Renal cortex interstitium (tissue), 11 donors: ENCODE measurements around the gene EPN2. TPM values are rescaled to one million over a fixed set of nuclear protein-coding genes. Genes with fewer than 3 reads are reported as not detected.
"Not testable (repeated sequence)": the region's sequence is repeated elsewhere in the genome, so short reads cannot be mapped to it uniquely, and the experiment has no call there.

Experiments used
- DNase-seq, 11 donors: peaks; one replicate each; pipeline ENCODE4 v3.0.0-alpha.2; 2013; ENCODE audit warnings: low read depth in 9 of 11, low spot score in 4 of 11; ENCODE audit errors: extremely low read depth in 1 of 11
- polyA plus RNA-seq, 3 donors: library from polyadenylated mRNA; unstranded; fragments of 120-200 nt; gene quantifications; one replicate each; pipeline ENCODE4 v1.2.1, GENCODE V29; 2013; ENCODE audit not compliant: insufficient read length in 3 of 3

The EPN2 gene
- polyA plus RNA-seq, 3 donors = 45.8 to 52.2 (median 48.6) TPM

- no peak for DNase-seq
Observed at GRCh38 chr17:19345486-19346350, 108.6 kb downstream of the EPN2 start.

DNA sequence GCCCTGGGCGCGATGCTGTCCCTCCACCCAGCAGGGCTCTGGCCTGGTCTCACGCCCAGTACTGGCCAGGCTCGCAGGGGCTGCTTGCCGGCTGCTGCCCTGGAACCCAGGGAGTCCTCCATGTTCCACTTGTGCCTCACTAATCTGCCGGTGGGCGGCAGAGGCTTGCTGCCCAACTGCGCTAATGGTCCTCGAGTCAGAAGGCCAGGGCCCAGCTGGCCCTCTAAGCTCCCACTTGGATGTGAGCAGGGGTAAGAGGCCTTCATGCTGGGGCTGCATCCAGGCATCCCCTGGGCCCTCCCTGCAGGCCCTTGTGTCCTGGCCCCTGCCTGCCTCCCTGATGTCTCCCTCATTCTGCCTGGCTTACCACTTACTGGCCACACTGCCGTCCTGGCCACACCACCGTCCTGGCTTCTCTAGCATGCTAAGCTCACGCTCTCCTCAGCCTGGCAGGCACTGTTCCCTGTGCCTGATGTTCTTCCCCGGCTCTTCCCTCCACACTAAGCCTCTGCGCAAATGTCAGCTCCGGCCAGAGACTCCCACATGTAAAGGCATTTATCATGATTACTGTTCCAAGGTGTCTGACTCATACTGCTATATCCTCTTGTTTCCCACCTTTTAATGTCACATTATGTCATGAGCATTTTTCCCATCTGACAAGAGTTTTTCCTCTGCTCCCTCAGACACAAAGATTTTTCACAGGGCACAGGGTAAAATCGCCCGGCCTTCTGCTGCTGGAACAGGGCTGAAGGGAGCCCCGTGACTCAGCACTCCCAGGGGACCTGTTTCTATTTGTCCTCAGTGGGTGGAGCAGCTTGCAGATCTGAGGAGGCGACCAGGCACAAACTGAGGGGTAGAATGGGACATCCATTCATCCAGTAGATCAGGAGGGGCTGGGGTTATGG is 109.4 kb downstream of the EPN2 start:
- no peak for DNase-seq

DNA sequence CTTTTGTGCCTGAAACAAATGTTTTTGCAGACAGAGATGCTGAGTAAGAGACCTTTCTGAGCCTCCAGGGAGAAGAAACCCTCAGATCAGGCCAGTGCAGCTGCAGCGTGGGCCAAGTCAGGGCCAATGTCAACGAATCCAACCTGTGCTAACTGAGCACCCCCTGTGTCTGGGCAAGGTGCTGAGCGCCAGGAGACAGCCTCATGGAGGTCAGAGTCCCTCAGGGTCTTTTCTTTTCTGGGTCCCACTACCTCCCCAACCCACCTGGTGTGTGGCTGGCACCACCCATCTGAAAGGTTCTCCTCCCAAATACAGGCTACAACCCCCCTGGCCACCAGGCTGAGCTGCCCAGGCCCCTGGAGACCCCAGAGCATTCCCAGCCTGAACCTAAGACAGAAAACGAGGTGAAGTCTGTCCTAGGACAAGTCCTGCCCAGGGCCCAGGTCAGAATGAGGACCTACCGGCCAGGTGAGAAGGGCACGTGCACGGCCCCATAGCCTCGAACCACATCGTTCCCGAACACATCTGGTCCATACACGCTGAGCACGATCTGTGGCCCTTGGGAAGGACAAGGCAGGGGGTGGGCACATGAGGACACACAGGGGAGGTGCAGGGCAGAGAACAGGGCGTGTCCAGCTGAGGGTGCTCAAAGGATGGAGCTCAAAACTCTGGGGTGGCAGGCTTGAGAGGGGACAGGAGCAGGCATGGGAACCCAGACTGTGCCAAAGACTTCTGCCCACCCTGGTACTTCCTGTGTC is 110.3 kb downstream of the EPN2 start:
- no peak for DNase-seq

DNA sequence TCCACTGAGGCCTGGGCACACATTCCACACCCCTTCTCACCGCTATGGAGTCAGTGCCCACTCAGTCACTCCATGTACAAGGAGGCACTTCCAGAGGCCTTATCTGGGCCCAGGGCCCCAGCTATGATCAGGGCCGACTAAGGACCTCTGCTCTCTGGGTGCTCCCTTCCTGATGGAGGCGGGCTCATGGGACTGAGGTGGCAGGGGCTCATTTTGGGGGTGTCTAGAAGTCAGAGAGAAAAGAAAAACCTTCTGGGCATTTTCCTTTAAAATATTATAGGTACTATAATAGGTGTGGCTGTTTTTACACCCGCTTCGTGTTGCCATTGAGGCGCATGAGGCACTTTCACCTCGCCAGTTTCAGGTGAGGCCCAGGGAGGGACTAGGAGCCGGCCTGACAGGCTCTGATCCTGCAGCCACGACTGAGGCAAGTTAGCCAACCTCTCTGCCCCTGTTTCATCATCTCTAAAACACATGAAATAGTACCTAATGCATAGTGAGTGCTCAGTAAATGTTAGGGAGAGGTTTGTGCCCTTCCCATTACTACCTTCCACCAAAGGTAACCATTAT is 111.0 kb downstream of the EPN2 start:
- DNase-seq = no peak

GRCh38 chr17:19348806-19349205 is 111.6 kb downstream of the EPN2 start:
- no peak for DNase-seq

- DNase-seq = not testable (repeated sequence)
Observed at GRCh38 chr17:19353401-19353800, 116.2 kb downstream of the EPN2 start.

DNA sequence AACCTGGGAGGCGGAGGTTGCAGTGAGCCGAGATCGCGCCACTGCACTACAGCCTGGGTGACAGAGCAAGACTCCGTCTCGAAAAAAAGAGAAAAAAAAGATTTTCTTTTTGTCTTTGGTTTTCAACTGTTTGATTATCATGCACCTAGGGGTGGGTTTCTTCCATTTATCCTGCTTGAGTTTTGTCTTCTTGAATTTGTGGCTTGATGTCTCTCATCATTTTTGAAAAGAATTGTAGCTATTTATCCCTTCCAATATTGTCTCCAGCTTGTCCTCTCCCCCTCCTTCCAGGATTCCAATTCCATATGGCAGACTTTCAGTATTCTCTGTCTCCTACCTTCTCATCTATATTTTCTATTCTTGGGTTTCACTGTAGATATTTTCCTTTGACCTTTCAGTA is 117.6 kb downstream of the EPN2 start:
- DNase-seq = no peak

DNA sequence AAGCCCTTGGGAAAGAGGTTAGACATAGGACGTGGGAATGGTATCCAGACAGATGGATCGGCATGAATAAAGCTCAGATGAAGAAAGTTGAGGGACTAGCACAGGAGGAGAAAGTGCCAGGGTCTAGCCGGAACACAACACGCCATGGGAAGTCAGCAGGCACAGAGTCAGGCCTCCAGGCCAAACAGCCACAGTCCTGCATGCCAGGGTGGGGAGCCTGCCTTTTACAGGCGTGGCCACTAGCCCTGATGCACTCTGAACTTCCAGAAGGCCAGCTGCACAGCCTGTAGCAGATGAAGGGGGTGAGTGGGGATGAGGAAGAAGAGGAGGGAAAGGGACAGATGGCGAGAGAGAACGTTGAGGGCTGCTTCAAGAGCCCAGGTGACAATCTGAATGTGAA is 120.2 kb downstream of the EPN2 start:
- no peak for DNase-seq

- no peak for DNase-seq
Observed at GRCh38 chr17:19357761-19358160, 120.6 kb downstream of the EPN2 start.

GRCh38 chr17:19359151-19359550 is 122.0 kb downstream of the EPN2 start:
- DNase-seq = no peak

DNA sequence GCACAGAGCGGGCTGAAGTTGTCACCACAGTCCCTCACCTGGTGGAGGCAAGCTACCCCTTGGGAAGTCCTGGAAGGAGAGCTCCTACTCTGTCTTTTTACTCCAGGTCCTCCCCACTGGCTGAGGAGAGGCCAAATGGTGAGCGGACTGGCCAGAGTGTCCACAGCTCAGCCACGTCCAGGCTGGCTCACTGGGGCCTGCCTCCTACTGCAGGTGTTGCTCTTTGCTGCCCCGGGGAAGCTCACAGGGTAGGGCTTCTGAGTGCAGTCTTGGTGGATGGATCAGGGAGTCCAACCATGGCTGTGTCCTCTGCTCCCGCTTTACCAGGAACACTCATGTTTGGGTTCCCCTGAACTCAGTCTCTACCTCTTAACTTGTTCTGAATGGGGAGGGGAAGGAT is 122.7 kb downstream of the EPN2 start:
- DNase-seq = no peak

DNA sequence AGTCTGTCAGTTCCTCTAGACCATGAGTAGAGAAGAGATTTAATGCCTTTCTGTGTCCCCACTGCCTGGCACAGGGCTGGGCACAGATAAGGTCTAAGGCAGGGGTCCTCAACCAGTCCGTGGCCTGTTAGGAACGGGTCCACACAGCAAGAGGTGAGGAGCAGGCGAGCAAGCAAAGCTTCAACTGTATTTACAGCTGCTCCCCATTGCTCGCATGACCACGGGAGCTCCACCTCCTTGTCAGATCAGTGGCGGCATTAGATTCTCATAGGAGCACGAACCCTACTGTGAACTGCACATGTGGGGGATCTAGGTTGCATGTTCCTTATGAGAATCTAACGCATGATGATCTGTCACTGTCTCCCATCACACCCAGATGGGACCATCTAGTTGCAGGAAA is 123.6 kb downstream of the EPN2 start:
- no peak for DNase-seq

DNA sequence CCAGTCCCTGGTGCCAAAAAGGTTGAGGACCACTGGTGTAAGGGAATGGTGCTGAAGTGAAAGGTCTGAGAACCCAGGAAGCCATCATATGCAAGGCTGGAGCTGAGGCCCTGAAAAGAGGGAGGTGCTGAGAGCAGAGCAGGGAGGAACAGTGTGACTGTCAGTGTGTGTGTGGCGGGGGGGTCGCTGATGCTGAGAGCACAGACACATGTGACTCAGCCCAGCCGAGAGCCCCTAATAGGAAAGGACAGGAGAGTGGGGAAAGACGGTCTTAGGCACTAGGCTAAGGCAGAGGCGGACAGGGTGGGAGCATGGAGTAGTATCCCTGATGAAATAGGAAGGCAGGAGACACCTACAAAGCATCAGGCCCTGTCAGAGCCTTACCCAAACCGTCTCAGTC is 124.2 kb downstream of the EPN2 start:
- DNase-seq = no peak

- no peak for DNase-seq
Observed at GRCh38 chr17:19361944-19362276, 124.7 kb downstream of the EPN2 start.

- DNase-seq = peak; percentile 81 to 98 (median 90)
Observed at GRCh38 chr17:19362277-19363113, 125.3 kb downstream of the EPN2 start, which contains the start of gene B9D1. TSS of gene B9D1 (minus strand) at chr17:19362723. CDS start at chr17:19362569, 154 bp downstream.

- DNase-seq = no peak
Observed at GRCh38 chr17:19363114-19363438, 125.9 kb downstream of the EPN2 start.

DNA sequence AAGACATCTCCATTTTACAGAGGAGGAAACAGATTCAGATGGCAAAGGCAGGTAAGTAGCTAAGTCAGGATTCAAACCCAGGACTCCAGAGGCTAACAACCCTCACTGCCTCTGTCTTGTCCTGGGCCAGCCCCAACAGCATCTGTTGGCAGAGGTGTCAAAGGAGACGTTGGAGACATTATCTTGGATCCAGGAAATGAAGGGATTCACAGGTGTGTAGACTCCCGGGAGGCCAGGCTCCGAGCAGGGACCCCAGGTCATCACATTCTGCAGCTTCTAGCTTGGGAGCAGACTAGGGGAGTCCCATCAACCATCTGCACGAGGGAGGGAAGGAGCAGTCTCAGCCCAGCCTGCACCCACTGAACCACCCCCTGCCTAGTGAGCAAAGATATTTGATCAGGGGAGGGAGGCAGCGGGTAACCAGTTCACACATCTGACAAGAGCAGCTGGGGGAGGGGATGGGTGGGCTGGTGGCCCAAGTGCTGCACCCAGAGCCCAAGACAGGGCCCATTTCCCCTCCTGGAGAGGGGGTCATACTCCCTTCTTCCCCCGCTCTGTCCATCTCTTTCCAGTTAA is 126.4 kb downstream of the EPN2 start:
- DNase-seq = no peak
